SK-N-SH treated with all-trans-retinoic acid at 6 μM for 48 hours (cell line): Measurements from ENCODE around the gene SRSF6.

Experiments
- ATAC-seq: fragments of 200-7000 bp; cut with Tn5 transposase; 3 replicates; pipeline ENCODE4 v1.9.1; 2020; ENCODE audit warnings: mild to moderate bottlenecking, moderate library complexity
- ARNTL ChIP-seq: fragments of 450-650 bp; formaldehyde crosslinking; IDR thresholded peaks from 2 replicates; pipeline ENCODE4 v1.5.0; 2020; ENCODE audit warnings: low read depth, mild to moderate bottlenecking, moderate library complexity, borderline replicate concordance
- BACH2 ChIP-seq: fragments of 250-450 bp; sonication (Bioruptor Pico); IDR thresholded peaks from 2 replicates; pipeline ENCODE4 v1.9.0; 2021; ENCODE audit warnings: mild to moderate bottlenecking, borderline replicate concordance
- CSDC2 ChIP-seq: fragments of 250-450 bp; sonication (Bioruptor Pico); IDR thresholded peaks from 2 replicates; pipeline ENCODE4 v1.5.0; 2020; ENCODE audit warnings: mild to moderate bottlenecking, moderate library complexity
- ESRRG ChIP-seq: fragments of 250-450 bp; sonication (Bioruptor Pico); IDR thresholded peaks from 2 replicates; pipeline ENCODE4 v1.6.1; 2021; ENCODE audit warnings: mild to moderate bottlenecking
- GLIS3 ChIP-seq: fragments of 250-450 bp; sonication (Bioruptor Pico); IDR thresholded peaks from 2 replicates; pipeline ENCODE4 v1.5.0; 2020; ENCODE audit warnings: mild to moderate bottlenecking, moderate library complexity
- ISL1 ChIP-seq: fragments of 250-450 bp; sonication (Bioruptor Pico); IDR thresholded peaks from 2 replicates; pipeline ENCODE4 v2.1.2; 2022; ENCODE audit warnings: mild to moderate bottlenecking, moderate library complexity
- OSR1 ChIP-seq: fragments of 250-450 bp; sonication (Bioruptor Pico); IDR thresholded peaks from 2 replicates; pipeline ENCODE4 v1.8.0; 2022; ENCODE audit warnings: moderate library complexity, mild to moderate bottlenecking, inconsistent platforms
- PPARA ChIP-seq: fragments of 250-450 bp; sonication (Bioruptor Pico); IDR thresholded peaks from 2 replicates; pipeline ENCODE4 v1.5.0; 2020; ENCODE audit warnings: mild to moderate bottlenecking, borderline replicate concordance
- RARB ChIP-seq: fragments of 250-450 bp; sonication (Bioruptor Pico); IDR thresholded peaks from 2 replicates; pipeline ENCODE4 v1.8.0; 2021; ENCODE audit warnings: mild to moderate bottlenecking, moderate library complexity
- SNAI2 ChIP-seq: fragments of 250-450 bp; sonication (Bioruptor Pico); IDR thresholded peaks from 2 replicates; pipeline ENCODE4 v1.5.0; 2020; ENCODE audit warnings: mild to moderate bottlenecking, moderate library complexity
- TCF4 ChIP-seq: fragments of 250-450 bp; sonication (Bioruptor Pico); IDR thresholded peaks from 2 replicates; pipeline ENCODE4 v1.8.0; 2021; ENCODE audit warnings: mild to moderate bottlenecking, moderate library complexity, borderline replicate concordance
- TOX ChIP-seq: fragments of 250-450 bp; sonication (Bioruptor Pico); IDR thresholded peaks from 2 replicates; pipeline ENCODE4 v1.8.0; 2021; ENCODE audit warnings: mild to moderate bottlenecking, moderate library complexity, borderline replicate concordance
- ZC3H10 ChIP-seq: fragments of 250-450 bp; sonication (Bioruptor Pico); IDR thresholded peaks from 2 replicates; pipeline ENCODE4 v1.5.1; 2021; ENCODE audit warnings: mild to moderate bottlenecking, moderate library complexity
- ZFP3 ChIP-seq: fragments of 250-450 bp; sonication (Bioruptor Pico); IDR thresholded peaks from 2 replicates; pipeline ENCODE4 v1.5.0; 2020; ENCODE audit warnings: mild to moderate bottlenecking, moderate library complexity
- ZNF70 ChIP-seq: fragments of 450-650 bp; formaldehyde crosslinking; IDR thresholded peaks from 2 replicates; pipeline ENCODE4 v1.5.0; 2020; ENCODE audit warnings: mild to moderate bottlenecking, moderate library complexity
- ZNF8 ChIP-seq: fragments of 450-650 bp; formaldehyde crosslinking; IDR thresholded peaks from 2 replicates; pipeline ENCODE4 v1.5.0; 2020; ENCODE audit warnings: mild to moderate bottlenecking, moderate library complexity
- TF ChIP-seq, protein P1 (sequence below): fragments of 250-450 bp; sonication (Bioruptor Pico); IDR thresholded peaks from 2 replicates; pipeline ENCODE4 v1.8.0; 2021; ENCODE audit warnings: low read depth, mild to moderate bottlenecking, moderate library complexity, borderline replicate concordance
- TF ChIP-seq, protein P2 (sequence below): fragments of 250-450 bp; sonication (Bioruptor Pico); IDR thresholded peaks from 2 replicates; pipeline ENCODE4 v1.8.0; 2020; ENCODE audit warnings: mild to moderate bottlenecking, moderate library complexity, borderline replicate concordance
- TF ChIP-seq, protein P3 (sequence below): fragments of 250-450 bp; sonication (Bioruptor Pico); IDR thresholded peaks from 2 replicates; pipeline ENCODE4 v1.5.0; 2020; ENCODE audit warnings: mild to moderate bottlenecking, moderate library complexity
- TF ChIP-seq, protein P4 (sequence below): fragments of 250-450 bp; sonication (Bioruptor Pico); IDR thresholded peaks from 2 replicates; pipeline ENCODE4 v1.5.1; 2020; ENCODE audit warnings: low read depth, mild to moderate bottlenecking, moderate library complexity

The SRSF6 gene

DNA sequence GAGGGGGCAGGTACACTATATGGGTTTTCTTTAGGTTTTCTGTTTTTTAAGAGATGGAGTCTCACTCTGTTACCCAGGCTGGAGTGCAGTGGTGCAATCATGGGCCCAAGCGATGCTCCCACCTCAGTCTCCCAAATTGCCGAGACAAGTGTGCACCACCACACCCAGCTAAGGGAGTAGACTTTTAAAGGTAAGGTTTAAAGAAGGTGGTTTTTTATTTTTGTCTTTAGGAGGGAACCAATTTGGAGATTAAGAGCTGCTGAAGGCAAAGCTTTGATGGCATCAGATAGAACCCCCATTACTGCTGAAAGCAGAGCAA is 7.9 kb downstream of the SRSF6 start (continued):
- TF ChIP-seq ARNTL (no peak), PPARA (CRISPR knock-in tag) (no peak), ISL1 (no peak), GLIS3 (CRISPR knock-in tag) (no peak)
- TF ChIP-seq, protein P1, sequence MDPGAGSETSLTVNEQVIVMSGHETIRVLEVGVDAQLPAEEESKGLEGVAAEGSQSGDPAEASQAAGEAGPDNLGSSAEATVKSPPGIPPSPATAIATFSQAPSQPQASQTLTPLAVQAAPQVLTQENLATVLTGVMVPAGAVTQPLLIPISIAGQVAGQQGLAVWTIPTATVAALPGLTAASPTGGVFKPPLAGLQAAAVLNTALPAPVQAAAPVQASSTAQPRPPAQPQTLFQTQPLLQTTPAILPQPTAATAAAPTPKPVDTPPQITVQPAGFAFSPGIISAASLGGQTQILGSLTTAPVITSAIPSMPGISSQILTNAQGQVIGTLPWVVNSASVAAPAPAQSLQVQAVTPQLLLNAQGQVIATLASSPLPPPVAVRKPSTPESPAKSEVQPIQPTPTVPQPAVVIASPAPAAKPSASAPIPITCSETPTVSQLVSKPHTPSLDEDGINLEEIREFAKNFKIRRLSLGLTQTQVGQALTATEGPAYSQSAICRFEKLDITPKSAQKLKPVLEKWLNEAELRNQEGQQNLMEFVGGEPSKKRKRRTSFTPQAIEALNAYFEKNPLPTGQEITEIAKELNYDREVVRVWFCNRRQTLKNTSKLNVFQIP (CRISPR knock-in tag), result no peak

DNA sequence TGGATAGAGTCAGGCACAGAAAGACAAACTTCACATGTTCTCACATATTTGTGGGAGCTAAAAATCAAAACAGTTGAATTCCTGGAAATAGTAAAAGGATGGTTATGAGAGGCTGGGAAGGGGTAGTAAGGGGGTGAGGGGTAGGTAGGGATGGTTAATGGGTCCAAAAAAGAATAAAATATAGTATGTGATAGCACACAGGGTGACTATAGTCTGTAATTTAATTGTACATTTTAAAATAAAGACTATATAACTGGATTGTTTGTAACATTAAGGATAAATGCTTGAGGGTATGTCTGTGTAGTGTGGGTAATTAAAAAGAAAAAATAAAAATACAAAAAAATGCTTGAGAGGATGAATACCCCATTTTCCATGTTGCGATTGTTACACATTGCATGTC is 9.9 kb downstream of the SRSF6 start:
- TF ChIP-seq ZFP3 (no peak), TOX (CRISPR knock-in tag) (no peak), BACH2 (CRISPR knock-in tag) (no peak), ZNF8 (CRISPR knock-in tag) (no peak), PPARA (CRISPR knock-in tag) (no peak), ESRRG (no peak), OSR1 (CRISPR knock-in tag) (no peak), ZC3H10 (CRISPR knock-in tag) (no peak), SNAI2 (CRISPR knock-in tag) (no peak), ZNF70 (CRISPR knock-in tag) (no peak), GLIS3 (CRISPR knock-in tag) (no peak), RARB (CRISPR knock-in tag) (no peak), TCF4 (CRISPR knock-in tag) (no peak), CSDC2 (no peak)
- TF ChIP-seq, protein P1 (CRISPR knock-in tag), result no peak
- TF ChIP-seq, protein P2, sequence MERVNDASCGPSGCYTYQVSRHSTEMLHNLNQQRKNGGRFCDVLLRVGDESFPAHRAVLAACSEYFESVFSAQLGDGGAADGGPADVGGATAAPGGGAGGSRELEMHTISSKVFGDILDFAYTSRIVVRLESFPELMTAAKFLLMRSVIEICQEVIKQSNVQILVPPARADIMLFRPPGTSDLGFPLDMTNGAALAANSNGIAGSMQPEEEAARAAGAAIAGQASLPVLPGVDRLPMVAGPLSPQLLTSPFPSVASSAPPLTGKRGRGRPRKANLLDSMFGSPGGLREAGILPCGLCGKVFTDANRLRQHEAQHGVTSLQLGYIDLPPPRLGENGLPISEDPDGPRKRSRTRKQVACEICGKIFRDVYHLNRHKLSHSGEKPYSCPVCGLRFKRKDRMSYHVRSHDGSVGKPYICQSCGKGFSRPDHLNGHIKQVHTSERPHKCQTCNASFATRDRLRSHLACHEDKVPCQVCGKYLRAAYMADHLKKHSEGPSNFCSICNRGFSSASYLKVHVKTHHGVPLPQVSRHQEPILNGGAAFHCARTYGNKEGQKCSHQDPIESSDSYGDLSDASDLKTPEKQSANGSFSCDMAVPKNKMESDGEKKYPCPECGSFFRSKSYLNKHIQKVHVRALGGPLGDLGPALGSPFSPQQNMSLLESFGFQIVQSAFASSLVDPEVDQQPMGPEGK, result no peak
- TF ChIP-seq, protein P3, sequence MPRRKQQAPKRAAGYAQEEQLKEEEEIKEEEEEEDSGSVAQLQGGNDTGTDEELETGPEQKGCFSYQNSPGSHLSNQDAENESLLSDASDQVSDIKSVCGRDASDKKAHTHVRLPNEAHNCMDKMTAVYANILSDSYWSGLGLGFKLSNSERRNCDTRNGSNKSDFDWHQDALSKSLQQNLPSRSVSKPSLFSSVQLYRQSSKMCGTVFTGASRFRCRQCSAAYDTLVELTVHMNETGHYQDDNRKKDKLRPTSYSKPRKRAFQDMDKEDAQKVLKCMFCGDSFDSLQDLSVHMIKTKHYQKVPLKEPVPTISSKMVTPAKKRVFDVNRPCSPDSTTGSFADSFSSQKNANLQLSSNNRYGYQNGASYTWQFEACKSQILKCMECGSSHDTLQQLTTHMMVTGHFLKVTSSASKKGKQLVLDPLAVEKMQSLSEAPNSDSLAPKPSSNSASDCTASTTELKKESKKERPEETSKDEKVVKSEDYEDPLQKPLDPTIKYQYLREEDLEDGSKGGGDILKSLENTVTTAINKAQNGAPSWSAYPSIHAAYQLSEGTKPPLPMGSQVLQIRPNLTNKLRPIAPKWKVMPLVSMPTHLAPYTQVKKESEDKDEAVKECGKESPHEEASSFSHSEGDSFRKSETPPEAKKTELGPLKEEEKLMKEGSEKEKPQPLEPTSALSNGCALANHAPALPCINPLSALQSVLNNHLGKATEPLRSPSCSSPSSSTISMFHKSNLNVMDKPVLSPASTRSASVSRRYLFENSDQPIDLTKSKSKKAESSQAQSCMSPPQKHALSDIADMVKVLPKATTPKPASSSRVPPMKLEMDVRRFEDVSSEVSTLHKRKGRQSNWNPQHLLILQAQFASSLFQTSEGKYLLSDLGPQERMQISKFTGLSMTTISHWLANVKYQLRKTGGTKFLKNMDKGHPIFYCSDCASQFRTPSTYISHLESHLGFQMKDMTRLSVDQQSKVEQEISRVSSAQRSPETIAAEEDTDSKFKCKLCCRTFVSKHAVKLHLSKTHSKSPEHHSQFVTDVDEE (CRISPR knock-in tag), result no peak
- TF ChIP-seq, protein P4, sequence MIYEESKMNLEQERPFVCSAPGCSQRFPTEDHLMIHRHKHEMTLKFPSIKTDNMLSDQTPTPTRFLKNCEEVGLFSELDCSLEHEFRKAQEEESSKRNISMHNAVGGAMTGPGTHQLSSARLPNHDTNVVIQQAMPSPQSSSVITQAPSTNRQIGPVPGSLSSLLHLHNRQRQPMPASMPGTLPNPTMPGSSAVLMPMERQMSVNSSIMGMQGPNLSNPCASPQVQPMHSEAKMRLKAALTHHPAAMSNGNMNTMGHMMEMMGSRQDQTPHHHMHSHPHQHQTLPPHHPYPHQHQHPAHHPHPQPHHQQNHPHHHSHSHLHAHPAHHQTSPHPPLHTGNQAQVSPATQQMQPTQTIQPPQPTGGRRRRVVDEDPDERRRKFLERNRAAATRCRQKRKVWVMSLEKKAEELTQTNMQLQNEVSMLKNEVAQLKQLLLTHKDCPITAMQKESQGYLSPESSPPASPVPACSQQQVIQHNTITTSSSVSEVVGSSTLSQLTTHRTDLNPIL (CRISPR knock-in tag), result no peak
- no peak for ATAC-seq

DNA sequence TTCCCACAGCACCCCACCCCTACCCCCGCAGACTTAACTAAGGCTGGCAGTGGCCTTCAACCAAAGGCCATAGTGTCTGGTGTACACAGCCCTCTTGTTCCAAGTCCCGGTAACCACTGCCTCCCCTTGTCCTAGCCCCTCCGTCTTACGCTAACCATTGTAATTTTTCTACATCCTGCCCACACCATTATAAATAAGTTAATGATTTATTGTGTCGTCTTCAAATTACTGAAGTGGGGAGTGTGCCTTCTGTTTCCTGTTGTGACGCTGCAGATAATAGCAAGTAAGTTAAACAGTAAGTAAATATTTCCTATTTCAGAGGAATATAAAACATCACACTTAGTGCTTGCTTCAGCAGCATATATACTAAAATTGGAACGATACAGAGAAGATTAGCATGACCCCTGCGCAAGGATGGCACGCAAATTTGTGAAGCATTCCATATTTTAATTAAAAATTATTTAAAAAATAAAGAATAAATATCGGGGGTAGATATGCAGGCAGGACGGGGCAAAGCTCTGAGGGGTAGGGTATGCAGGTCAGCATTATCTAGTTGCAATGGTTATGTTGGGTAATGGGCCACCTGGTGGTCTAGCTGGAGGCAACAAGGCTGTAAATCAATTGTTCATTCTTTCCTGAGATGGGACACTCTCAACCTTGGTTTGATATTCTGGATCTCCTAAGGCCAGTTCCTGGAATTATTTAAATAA is 15.1 kb downstream of the SRSF6 start:
- TF ChIP-seq CSDC2 (no peak), ESRRG (no peak), ARNTL (no peak), ISL1 (no peak), BACH2 (CRISPR knock-in tag) (no peak), ZNF70 (CRISPR knock-in tag) (no peak), RARB (CRISPR knock-in tag) (no peak), ZNF8 (CRISPR knock-in tag) (no peak), ZC3H10 (CRISPR knock-in tag) (no peak)
- TF ChIP-seq, protein P1 (CRISPR knock-in tag), result no peak
- TF ChIP-seq, protein P4 (CRISPR knock-in tag), result no peak
- no peak for ATAC-seq
